ENCODE measurements around the gene SDK2.

DNA sequence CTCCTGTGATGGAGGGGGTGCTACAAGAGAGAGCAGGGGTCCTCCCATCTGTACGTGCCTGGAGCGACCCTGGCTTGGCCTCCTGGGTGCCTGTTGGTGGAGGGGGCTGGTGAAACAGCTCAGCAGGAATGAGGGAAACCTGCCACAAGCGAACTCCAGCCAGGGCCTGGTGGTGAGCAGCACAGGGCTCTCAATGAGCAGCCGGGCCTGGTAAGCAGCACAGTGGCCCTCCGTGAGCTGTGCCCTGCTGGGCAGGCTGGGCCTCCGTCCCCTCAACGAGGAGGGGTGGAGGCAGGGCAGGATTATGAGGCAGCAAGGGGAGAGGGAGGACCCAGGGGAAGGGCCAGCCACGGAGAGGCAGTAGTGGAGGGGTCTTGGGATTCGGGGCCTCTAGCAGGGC, 101.9 kb downstream of the SDK2 start:
- TF ChIP-seq CTCF (IDR thresholded peaks at IDR 0.05; ENCODE audit: insufficient read depth, low read depth, low read length) (no peak), EZH2 (IDR thresholded peaks at IDR 0.05; ENCODE audit: insufficient read depth, low read length) (no peak)
